Measurements from ENCODE around the gene RAB17. TPM values are rescaled to one million over a fixed set of nuclear protein-coding genes. Genes with fewer than 3 reads are reported as not detected.

Gene RAB17
- total and polyA plus RNA-seq, 12 donors: 1.9 to 7.6 (median 4.8) TPM

- no peaks in the 10 kb centered on the region for H3K9me3 ChIP-seq
- DNase-seq (no peak), ATAC-seq (no peak)
- peaks cover 0 to 14% (median 2%) of the 10 kb centered on the region in 7 donors for H3K27me3 ChIP-seq
- WGBS, 2 donors: 95 to 96% methylated on average over 6 of the region's 6 CpGs
- TF ChIP-seq CTCF (IDR thresholded peaks at IDR 0.05): no peak
- no peaks in the 10 kb centered on the region for H3K36me3 ChIP-seq
- no peak overlapping the region for H3K4me3 ChIP-seq
- H3K27ac ChIP-seq: peak overlapping the region in 7 of 10 donors; percentile 53 to 95 (median 93)
- peaks cover 5 to 48% (median 27%) of the 10 kb centered on the region in 9 donors for H3K4me1 ChIP-seq
- intact Hi-C loops (cut with DNase I): loop anchor here in 1 of 10 donors (5.0 kb wide), 1 partner anchor 48 kb away; no protein-coding TSS in a partner anchor
Measured at GRCh38 chr2:237624565-237624964, 34.0 kb upstream of the RAB17 start.

- H3K27ac ChIP-seq: no peak overlapping the region
- ATAC-seq (no peak), DNase-seq (no peak)
- no peak for TF ChIP-seq CTCF (IDR thresholded peaks at IDR 0.05)
- peaks cover 0 to 9% (median 0%) of the 10 kb centered on the region in 7 donors for H3K27me3 ChIP-seq
- H3K4me3 ChIP-seq: no peak overlapping the region
- peaks cover 3 to 41% (median 21%) of the 10 kb centered on the region in 9 donors for H3K4me1 ChIP-seq
- intact Hi-C loops (cut with DNase I): loop anchor here in 1 of 10 donors (5.0 kb wide), 1 partner anchor 49 kb away; no protein-coding TSS in a partner anchor
- 68 to 80% methylated on average over 13 of the region's 13 CpGs for WGBS, 2 donors
- no peaks in the 10 kb centered on the region for H3K9me3 ChIP-seq
- no peaks in the 10 kb centered on the region for H3K36me3 ChIP-seq
Measured at GRCh38 chr2:237623428-237624403, 33.2 kb upstream of the RAB17 start.

- ATAC-seq: no peak
- peaks cover 15 to 63% (median 42%) of the 10 kb centered on the region in 9 donors for H3K4me1 ChIP-seq
Measured at GRCh38 chr2:237618449-237618848, 27.9 kb upstream of the RAB17 start.

More at GRCh38 chr2:237618449-237618848, 27.9 kb upstream of the RAB17 start:
- Histone ChIP-seq H3K9me3 (no peaks in the 10 kb centered on the region), H3K27me3 (no peaks in the 10 kb centered on the region), H3K4me3 (no peak overlapping the region), H3K27ac (peak overlapping the region in 2 of 10 donors; percentile 23 to 91), H3K36me3 (no peaks in the 10 kb centered on the region)
- no peak for DNase-seq
- no peak for TF ChIP-seq CTCF (IDR thresholded peaks at IDR 0.05)
- 91 to 92% methylated on average over 2 of the region's 2 CpGs for WGBS, 2 donors
- intact Hi-C loops (cut with DNase I): no loop called here

Measured in heart right ventricle (tissue), 16 donors.